GM12878 (cell line): ENCODE data around the gene USP16. TPM values are rescaled to one million over a fixed set of nuclear protein-coding genes. Genes with fewer than 3 reads are reported as not detected.

Experiments
- ATAC-seq: fragments of 200-7000 bp; cut with Tn5 transposase; 3 replicates; pipeline ENCODE4 v1.9.1; 2020; ENCODE audit warnings: mild to moderate bottlenecking, moderate library complexity
- BruUV-seq: library from RNA; stranded (reverse); fragments of 400-500 nt; replicated peaks from 2 replicates; lab custom pipeline; 2021; lab: Mats Ljungman, UMichigan
- CTCF ChIA-PET: fragments of 300-600 bp; sonication (Branson Sonifier 250); formaldehyde crosslinking; extraction: SDS; loops from one replicate; lab custom pipeline; 2021; ENCODE audit warnings: inconsistent platforms; lab: Yijun Ruan, JAX
- POLR2A ChIA-PET: fragments of 350-600 bp; formaldehyde crosslinking; extraction: SDS; loops from one replicate; lab custom pipeline; 2021; ENCODE audit warnings: inconsistent platforms; lab: Charles Lee
- RAD21 ChIA-PET: fragments of 300-600 bp; sonication (Branson Sonifier 250); formaldehyde crosslinking; loops from one replicate; lab custom pipeline; 2023; ENCODE audit warnings: antibody characterized with exemption; ENCODE audit not compliant: unreplicated experiment; lab: Charles Lee
- SMC1A ChIA-PET: fragments of 300-600 bp; sonication (Branson Sonifier 250); formaldehyde crosslinking; loops from one replicate; lab custom pipeline; 2023; ENCODE audit not compliant: unreplicated experiment, uncharacterized antibody; lab: Charles Lee
- DNase-seq: peaks from one replicate; pipeline ENCODE4 v3.0.0-alpha.2; 2011; ENCODE audit warnings: low read depth, low spot score
- FAIRE-seq: peaks from 3 replicates; lab custom pipeline; 2011; peaks lifted over from hg19 to GRCh38; lab: Jason Lieb, UNC
- H2AFZ ChIP-seq: 2 replicates; pipeline ENCODE4 v1.6.0; 2011; ENCODE audit warnings: low read depth, low read length, control low read depth; ENCODE audit not compliant: control insufficient read depth
- H3K27ac ChIP-seq: 2 replicates; pipeline ENCODE4 v1.5.1; 2011; ENCODE audit warnings: control low read depth; ENCODE audit not compliant: control insufficient read depth, insufficient read depth
- H3K27me3 ChIP-seq, 2 experiments: replicated peaks in 1 of 2; 2 replicates each; pipeline versions ENCODE4 v1.6.0 to v1.6.1; 2011; ENCODE audit warnings: low read length in 1 of 2; ENCODE audit not compliant: control insufficient read depth in 2 of 2, insufficient read depth in 2 of 2
- H3K36me3 ChIP-seq, 2 experiments: 2 replicates each; pipeline ENCODE4 v1.5.1; 2011; ENCODE audit warnings: low read length in 1 of 2; ENCODE audit not compliant: control insufficient read depth in 2 of 2, insufficient read depth in 2 of 2
- H3K4me1 ChIP-seq: 2 replicates; pipeline ENCODE4 v1.6.1; 2011; ENCODE audit warnings: mild to moderate bottlenecking, low read length, moderate library complexity, mixed read lengths; ENCODE audit not compliant: control insufficient read depth, insufficient read depth
- H3K4me2 ChIP-seq: 2 replicates; pipeline ENCODE4 v1.6.0; 2011; ENCODE audit warnings: control low read depth; ENCODE audit not compliant: control insufficient read depth, insufficient read depth
- H3K4me3 ChIP-seq: fragments of 200-600 bp; sonication (generic); 2 replicates; pipeline ENCODE4 v1.5.1; 2016
- H3K79me2 ChIP-seq: 2 replicates; pipeline ENCODE4 v1.6.0; 2011; ENCODE audit warnings: low read length; ENCODE audit not compliant: control insufficient read depth, insufficient read depth
- H3K9ac ChIP-seq: 2 replicates; pipeline ENCODE4 v1.8.0; 2011; ENCODE audit warnings: low read length, control low read depth, mixed read lengths; ENCODE audit not compliant: control insufficient read depth, insufficient read depth
- H3K9me3 ChIP-seq: replicated peaks from 3 replicates; pipeline ENCODE4 v1.5.1; 2011; ENCODE audit warnings: mild to moderate bottlenecking, low read length; ENCODE audit not compliant: control insufficient read depth, insufficient read depth
- H4K20me1 ChIP-seq: 2 replicates; pipeline ENCODE4 v1.6.0; 2011; ENCODE audit not compliant: control insufficient read depth, insufficient read depth
- BMI1 ChIP-seq: fragments of 450-650 bp; IDR thresholded peaks from 2 replicates; pipeline ENCODE4 v1.6.1; 2016; ENCODE audit warnings: mild to moderate bottlenecking, moderate library complexity, borderline replicate concordance
- BRCA1 ChIP-seq: IDR thresholded peaks from 2 replicates; pipeline ENCODE4 v1.6.1; 2011; ENCODE audit warnings: low read depth, low read length, improper control_type of control experiment
- CBFB ChIP-seq: IDR thresholded peaks from 2 replicates; pipeline ENCODE4 v1.6.1; 2016; ENCODE audit warnings: antibody characterized with exemption, low read depth
- CEBPZ ChIP-seq: fragments of 150-350 bp; IDR thresholded peaks from 2 replicates; pipeline ENCODE4 v1.6.1; 2016; ENCODE audit warnings: low read depth, low read length
- EED ChIP-seq: sonication (generic); IDR thresholded peaks from 2 replicates; pipeline ENCODE4 v1.6.1; 2016; ENCODE audit warnings: antibody characterized with exemption, low read depth
- ESRRA ChIP-seq: IDR thresholded peaks from 2 replicates; pipeline ENCODE4 v1.6.1; 2012; ENCODE audit warnings: mild to moderate bottlenecking, low read length, improper control_type of control experiment
- HDGF ChIP-seq: fragments of 450-650 bp; IDR thresholded peaks from 2 replicates; pipeline ENCODE4 v1.6.1; 2016; ENCODE audit warnings: antibody characterized with exemption
- JUND ChIP-seq: IDR thresholded peaks from 2 replicates; pipeline ENCODE4 v1.6.1; 2012; ENCODE audit warnings: low read depth, mild to moderate bottlenecking, low read length, improper control_type of control experiment, moderate library complexity
- NR2C1 ChIP-seq: fragments of 450-650 bp; IDR thresholded peaks from 2 replicates; pipeline ENCODE4 v1.6.1; 2017; ENCODE audit warnings: antibody characterized with exemption, mild to moderate bottlenecking, moderate library complexity
- SKIL ChIP-seq: fragments of 450-650 bp; IDR thresholded peaks from 2 replicates; pipeline ENCODE4 v1.6.1; 2017; ENCODE audit warnings: mild to moderate bottlenecking, low read depth, inconsistent platforms; ENCODE audit not compliant: poor library complexity, severe bottlenecking
- SMAD1 ChIP-seq: fragments of 450-650 bp; IDR thresholded peaks from 2 replicates; pipeline ENCODE4 v1.6.1; 2018; ENCODE audit warnings: mild to moderate bottlenecking, low read depth; ENCODE audit not compliant: partially characterized antibody
- TCF3 ChIP-seq: IDR thresholded peaks from 2 replicates; pipeline ENCODE4 v1.6.1; 2012; ENCODE audit warnings: low read depth, mild to moderate bottlenecking, low read length, borderline replicate concordance; ENCODE audit not compliant: insufficient read depth
- USF1 ChIP-seq: IDR thresholded peaks from 2 replicates; pipeline ENCODE4 v1.6.1; 2011; ENCODE audit warnings: borderline replicate concordance, low read depth, mild to moderate bottlenecking, moderate library complexity, mixed read lengths, low read length; ENCODE audit not compliant: insufficient read depth; ENCODE audit errors: extremely low read length
- WGBS: methylation state at CpG from one replicate; pipeline ENCODE4 v1.1.6; 2016; ENCODE audit warnings: low lambda C conversion rate; ENCODE audit not compliant: insufficient replicate concordance, insufficient coverage; ENCODE audit errors: missing lambda C conversion rate; 5-methylcytosine and 5-hydroxymethylcytosine counted together
- in situ Hi-C: fragments of 300-500 bp; cut with MboI; formaldehyde crosslinking; loops from 9 replicates; pipeline ENCODE4 v1.14.3; 2018; ENCODE audit warnings: mixed read lengths
- intact Hi-C: fragments of 100-400 bp; cut with micrococcal nuclease; formaldehyde crosslinking; loops from one replicate; pipeline ENCODE4 v1.14.2; 2022; ENCODE audit not compliant: unreplicated experiment
- polyA plus RNA-seq, 11 experiments: library from polyadenylated mRNA; depleted of rRNA in 4 of 11; unstranded in 6 of 11; stranded (reverse) in 5 of 11; fragments of >200 nt; fragmentation: Nextera tagmentation in 4 of 11; fragmentation: Illumina TruSeq in 1 of 11; extraction: Ambion mirVana in 4 of 11; extraction: Trizol in 1 of 11; gene quantifications; 1 replicate in 1 of 11; 2 replicates in 10 of 11; pipeline versions ENCODE4 v1.2.1 to v1.2.3, GENCODE V29; 2011 to 2016; ENCODE audit warnings: inconsistent platforms in 2 of 11, missing spikeins in 2 of 11, low read depth in 1 of 11
- total RNA-seq, 4 experiments: library from RNA; depleted of rRNA in 3 of 4; stranded (reverse); fragments of >200 nt in 3 of 4; fragmentation: Illumina TruSeq in 1 of 4; extraction: Trizol in 1 of 4; gene quantifications; 2 replicates each; pipeline versions ENCODE4 v1.2.1 to v1.2.3, GENCODE V29; 2013 to 2021

USP16 gene
- total and polyA plus RNA-seq, 10 of the 15 experiments (the other 5 are each of a cell fraction or from before 2014, with no cell fraction given): 29.5 to 68.7 (median 52.3) TPM

GRCh38 chr21:29073222-29074006 lies 48.9 kb downstream of the USP16 start, which contains the start of gene CCT8:
Gene CCT8 (minus strand): TSS chr21:29073648. CDS start chr21:29073590, 58 bp downstream.
- H3K9me3 ChIP-seq: peaks cover 2% of the 10 kb centered on the region; the same call in 1 of the 3 replicates
- ChIA-PET POLR2A (interaction anchor here (0.8 to 8.7 kb wide), 9 partner anchors 9 to 298 kb away, joined by 3 to 68 read pairs (median 5); partner anchors contain the start of genes RWDD2B and USP16), RAD21 (interaction anchor here (0.7 to 7.2 kb wide), 7 partner anchors 9 to 246 kb away, joined by 3 to 64 read pairs (median 4); partner anchors contain the start of genes BACH1 and USP16), CTCF (interaction anchor here (0.6 to 3.6 kb wide), 5 partner anchors 9 to 269 kb away, joined by 3 to 19 read pairs (median 3); partner anchors contain the start of genes BACH1 and RWDD2B), SMC1A (interaction anchor here (0.8 to 3.5 kb wide), 14 partner anchors 9 to 227 kb away, joined by 3 to 16 read pairs (median 4); partner anchors contain the start of genes LTN1, RWDD2B and USP16)
- WGBS: under 1% methylated on average over 61 of the region's 62 CpGs
- peak; percentile 98 for DNase-seq
- H3K4me3 ChIP-seq: peak within 1 kb of the TSS; percentile 91
- BruUV-seq: TSS peak; percentile 77
- peak within 1 kb of the TSS; percentile 99 for H3K9ac ChIP-seq
- peak within 1 kb of the TSS; percentile 64 for H3K4me2 ChIP-seq
- H2AFZ ChIP-seq: peak within 1 kb of the TSS; percentile 91
- FAIRE-seq: peak; percentile 97
- H3K4me1 ChIP-seq: no peaks in the 10 kb centered on the region
- peak within 1 kb of the TSS; percentile 98 for H3K27ac ChIP-seq
- intact Hi-C loops (loop anchor here (5.0 kb wide), 1 partner anchor 51 kb away; the partner anchor contains the start of gene USP16), in situ Hi-C loops (no loop called here)
- peaks cover 0 to 3% of the 10 kb centered on the region in 2 experiments; a peak in 1 of 4 replicates for H3K36me3 ChIP-seq
- H3K79me2 ChIP-seq: peaks cover 53% of the 10 kb centered on the region
- peaks cover 6% of the 10 kb centered on the region; the same call in 1 of the 2 replicates for H4K20me1 ChIP-seq
- peak; percentile 87 for ATAC-seq
- no peaks in the 10 kb centered on the region for H3K27me3 ChIP-seq
- 0 out of 2 replicates have a peak, but pooled peaks have one; percentile 41 for TF ChIP-seq JUND
- TF ChIP-seq CBFB: peak; percentile 99
- TF ChIP-seq BMI1: no peak
- no peak for TF ChIP-seq TCF3
- TF ChIP-seq ESRRA: no peak
- TF ChIP-seq EED: no peak
- TF ChIP-seq HDGF: peak; percentile 95
- TF ChIP-seq BRCA1: peak; percentile 91
- TF ChIP-seq NR2C1: peak; percentile 71
- no peak for TF ChIP-seq USF1
- TF ChIP-seq CEBPZ: no peak; the same call in 1 of the 2 replicates
- TF ChIP-seq SMAD1: peak; percentile 34
- TF ChIP-seq SKIL: no peak
